ENCODE results near the gene MED13L. TPM values are rescaled to one million over a fixed set of nuclear protein-coding genes. Genes with fewer than 3 reads are reported as not detected.

Gene MED13L
- total RNA-seq, 4 donors from 2014 or later = 158 to 247 (median 166) TPM

GRCh38 chr12:116257215-116257614 is 20.3 kb downstream of the MED13L start:
- intact Hi-C loops (cut with DNase I; ENCODE audit: low total_unique reads) = no loop called here
- no peak overlapping the region for H3K4me3 ChIP-seq (ENCODE audit: low read depth, poor library complexity, severe bottlenecking)
- DNase-seq (ENCODE audit: low spot score in 2 of 2) = no peak
- WGBS, 2 donors = 35 to 38% methylated on average over 3 of the region's 3 CpGs
- TF ChIP-seq POLR2A (IDR thresholded peaks at IDR 0.05) (no peak), CTCF (IDR thresholded peaks at IDR 0.05) (no peak)

DNA sequence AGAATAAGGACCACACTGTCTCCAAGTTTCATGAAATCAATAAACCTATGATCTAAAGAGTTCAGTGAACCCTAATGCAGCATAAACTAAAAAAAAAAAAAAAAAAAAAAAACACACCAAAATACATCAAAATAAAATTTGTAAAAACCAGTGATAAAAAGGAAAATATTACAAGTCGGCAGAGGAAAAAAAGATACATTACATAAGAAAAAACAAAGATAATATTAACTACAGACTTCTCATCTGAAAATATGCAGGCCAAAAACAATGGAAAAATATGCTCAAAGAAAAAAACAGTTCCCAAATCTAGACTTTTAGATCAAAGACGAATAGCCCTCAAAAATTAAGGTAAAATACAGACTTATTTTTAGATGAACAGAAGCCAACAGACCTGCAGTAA is 27.6 kb downstream of the MED13L start:
- DNase-seq (ENCODE audit: low spot score in 2 of 2) = no peak
- WGBS, 2 donors = 90 to 95% methylated on average over 2 of the region's 2 CpGs
- intact Hi-C loops (cut with DNase I; ENCODE audit: low total_unique reads) = loop anchor here (10.0 kb wide), 1 partner anchor 225 kb away; no protein-coding TSS in a partner anchor
- no peak overlapping the region for H3K4me3 ChIP-seq (ENCODE audit: low read depth, poor library complexity, severe bottlenecking)
- no peak for TF ChIP-seq POLR2A (IDR thresholded peaks at IDR 0.05)
- no peak for TF ChIP-seq CTCF (IDR thresholded peaks at IDR 0.05)

DNA sequence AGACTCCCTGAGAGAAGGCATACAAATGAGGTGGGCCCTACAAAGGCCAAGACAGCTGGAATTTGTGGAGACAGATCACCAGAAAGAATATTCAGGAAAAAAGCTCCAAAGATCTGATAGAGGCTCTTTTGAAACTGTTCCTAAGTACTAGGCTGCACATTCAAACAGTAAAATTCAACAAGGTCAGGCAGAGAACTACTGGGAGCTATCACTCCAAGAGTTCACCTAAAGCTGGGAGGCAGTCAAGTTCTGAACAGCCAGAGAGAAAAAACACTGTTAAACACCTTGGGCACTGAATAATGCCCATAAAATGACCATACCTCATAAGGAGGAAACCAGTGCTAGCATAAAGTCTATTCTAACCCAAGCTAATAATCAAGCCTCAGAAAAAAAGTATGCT is 28.6 kb downstream of the MED13L start:
- no peak for DNase-seq (ENCODE audit: low spot score in 2 of 2)
- H3K4me3 ChIP-seq (ENCODE audit: low read depth, poor library complexity, severe bottlenecking) = no peak overlapping the region
- TF ChIP-seq CTCF (IDR thresholded peaks at IDR 0.05) (no peak), POLR2A (IDR thresholded peaks at IDR 0.05) (no peak)
- intact Hi-C loops (cut with DNase I; ENCODE audit: low total_unique reads) = loop anchor here (10.0 kb wide), 1 partner anchor 224 kb away; no protein-coding TSS in a partner anchor

- no peak for TF ChIP-seq POLR2A (IDR thresholded peaks at IDR 0.05)
- TF ChIP-seq CTCF (IDR thresholded peaks at IDR 0.05) = no peak
- H3K4me3 ChIP-seq (ENCODE audit: low read depth, poor library complexity, severe bottlenecking) = no peak overlapping the region
- intact Hi-C loops (cut with DNase I; ENCODE audit: low total_unique reads) = loop anchor here (10.0 kb wide), 1 partner anchor 224 kb away; no protein-coding TSS in a partner anchor
- DNase-seq (ENCODE audit: low spot score in 2 of 2) = no peak
Observed at GRCh38 chr12:116248433-116248832, 29.1 kb downstream of the MED13L start.

DNA sequence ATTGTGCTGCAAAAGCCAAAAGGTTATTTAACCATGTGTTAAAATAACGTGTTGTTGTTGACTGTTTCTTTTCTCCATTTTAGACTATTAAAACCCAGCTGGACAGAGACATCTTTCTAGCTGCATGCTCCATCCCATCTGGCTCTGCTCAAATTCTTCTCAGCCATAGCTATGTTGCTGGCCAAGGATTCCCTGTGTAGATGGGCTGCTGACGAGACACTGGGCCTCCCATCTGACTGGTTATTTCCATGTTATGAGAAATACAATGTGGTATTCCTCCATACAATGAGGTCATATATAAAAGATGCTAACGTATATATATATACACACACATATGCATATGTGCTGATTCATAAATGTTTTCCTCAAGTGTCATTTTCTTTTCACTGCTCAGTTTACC is 30.1 kb downstream of the MED13L start:
- intact Hi-C loops (cut with DNase I; ENCODE audit: low total_unique reads) = loop anchor here (10.0 kb wide), 1 partner anchor 223 kb away; no protein-coding TSS in a partner anchor
- no peak overlapping the region for H3K4me3 ChIP-seq (ENCODE audit: low read depth, poor library complexity, severe bottlenecking)
- TF ChIP-seq POLR2A (IDR thresholded peaks at IDR 0.05) (no peak), CTCF (IDR thresholded peaks at IDR 0.05) (no peak)
- WGBS, 2 donors = 61 to 62% methylated on average over 3 of the region's 3 CpGs
- DNase-seq (ENCODE audit: low spot score in 2 of 2) = no peak

GRCh38 chr12:116246490-116247179 is 30.9 kb downstream of the MED13L start:
- TF ChIP-seq CTCF (IDR thresholded peaks at IDR 0.05) = no peak
- no peak for TF ChIP-seq POLR2A (IDR thresholded peaks at IDR 0.05)
- WGBS, 2 donors = 78 to 91% methylated on average over 5 of the region's 5 CpGs
- no peak overlapping the region for H3K4me3 ChIP-seq (ENCODE audit: low read depth, poor library complexity, severe bottlenecking)
- intact Hi-C loops (cut with DNase I; ENCODE audit: low total_unique reads) = loop anchor here (10.0 kb wide), 1 partner anchor 222 kb away; no protein-coding TSS in a partner anchor
- no peak for DNase-seq (ENCODE audit: low spot score in 2 of 2)

All from lower leg skin (tissue), 4 donors.